ENCODE results near the gene CAMK4. TPM values are rescaled to one million over a fixed set of nuclear protein-coding genes. Genes with fewer than 3 reads are reported as not detected.
"Not testable (repeated sequence)": the region's sequence is repeated elsewhere in the genome, so short reads cannot be mapped to it uniquely, and the experiment has no call there.

The CAMK4 gene
- total and polyA plus RNA-seq, 9 donors = 4.6 to 7.5 (median 6.3) TPM

- no peak overlapping the region for H3K4me3 ChIP-seq (ENCODE audit: low read length)
- H3K36me3 ChIP-seq (ENCODE audit: control insufficient read depth, insufficient read depth, low read length) = no peaks in the 10 kb centered on the region
- DNase-seq = no peak
- no peaks in the 10 kb centered on the region for H3K9me3 ChIP-seq (replicated peaks; ENCODE audit: control insufficient read depth, low read depth, low read length)
- no peaks in the 10 kb centered on the region for H3K27me3 ChIP-seq (ENCODE audit: control insufficient read depth, insufficient read depth, low read length)
- 42% methylated on average over 1 of the region's 3 CpGs for WGBS (ENCODE audit: insufficient coverage)
- peaks cover 2% of the 10 kb centered on the region for H3K4me1 ChIP-seq (ENCODE audit: control insufficient read depth, insufficient read depth, low read length)
- no peak overlapping the region for H3K27ac ChIP-seq (ENCODE audit: low read length)
Measured at GRCh38 chr5:111254613-111255012, 30.4 kb downstream of the CAMK4 start.

- Histone ChIP-seq H3K4me3 (ENCODE audit: low read length) (no peak overlapping the region), H3K27ac (ENCODE audit: low read length) (no peak overlapping the region), H3K36me3 (ENCODE audit: control insufficient read depth, insufficient read depth, low read length) (no peaks in the 10 kb centered on the region), H3K27me3 (ENCODE audit: control insufficient read depth, insufficient read depth, low read length) (no peaks in the 10 kb centered on the region), H3K4me1 (ENCODE audit: control insufficient read depth, insufficient read depth, low read length) (peaks cover 2% of the 10 kb centered on the region), H3K9me3 (replicated peaks; ENCODE audit: control insufficient read depth, low read depth, low read length) (no peaks in the 10 kb centered on the region)
- DNase-seq = peak; percentile 21
- no CpG with 5 or more reads among the region's 1 CpG for WGBS (ENCODE audit: insufficient coverage)
Measured at GRCh38 chr5:111255169-111255568, 31.0 kb downstream of the CAMK4 start.

- no peak overlapping the region for H3K4me3 ChIP-seq (ENCODE audit: low read length)
- no peaks in the 10 kb centered on the region for H3K36me3 ChIP-seq (ENCODE audit: control insufficient read depth, insufficient read depth, low read length)
- H3K4me1 ChIP-seq (ENCODE audit: control insufficient read depth, insufficient read depth, low read length) = peaks cover 2% of the 10 kb centered on the region
- 100% methylated on average over 1 of the region's 1 CpG for WGBS (ENCODE audit: insufficient coverage)
- H3K9me3 ChIP-seq (replicated peaks; ENCODE audit: control insufficient read depth, low read depth, low read length) = no peaks in the 10 kb centered on the region
- H3K27me3 ChIP-seq (ENCODE audit: control insufficient read depth, insufficient read depth, low read length) = no peaks in the 10 kb centered on the region
- DNase-seq = no peak
- no peak overlapping the region for H3K27ac ChIP-seq (ENCODE audit: low read length)
Measured at GRCh38 chr5:111256128-111256527, 31.9 kb downstream of the CAMK4 start.

- not testable (repeated sequence) for DNase-seq; H3K4me1 ChIP-seq (ENCODE audit: control insufficient read depth, insufficient read depth, low read length); H3K36me3 ChIP-seq (ENCODE audit: control insufficient read depth, insufficient read depth, low read length); H3K27me3 ChIP-seq (ENCODE audit: control insufficient read depth, insufficient read depth, low read length); H3K27ac ChIP-seq (ENCODE audit: low read length); H3K9me3 ChIP-seq (replicated peaks; ENCODE audit: control insufficient read depth, low read depth, low read length); H3K4me3 ChIP-seq (ENCODE audit: low read length)
- no CpG with 5 or more reads among the region's 4 CpGs for WGBS (ENCODE audit: insufficient coverage)
Measured at GRCh38 chr5:111257610-111258009, 33.4 kb downstream of the CAMK4 start.

GRCh38 chr5:111259636-111260035, 35.5 kb downstream of the CAMK4 start:
- H3K27me3 ChIP-seq (ENCODE audit: control insufficient read depth, insufficient read depth, low read length) = no peaks in the 10 kb centered on the region
- DNase-seq = no peak
- no peak overlapping the region for H3K4me3 ChIP-seq (ENCODE audit: low read length)
- no peaks in the 10 kb centered on the region for H3K36me3 ChIP-seq (ENCODE audit: control insufficient read depth, insufficient read depth, low read length)
- no peak overlapping the region for H3K27ac ChIP-seq (ENCODE audit: low read length)
- WGBS (ENCODE audit: insufficient coverage) = no CpG with 5 or more reads among the region's 3 CpGs
- H3K4me1 ChIP-seq (ENCODE audit: control insufficient read depth, insufficient read depth, low read length) = peaks cover 2% of the 10 kb centered on the region
- H3K9me3 ChIP-seq (replicated peaks; ENCODE audit: control insufficient read depth, low read depth, low read length) = no peaks in the 10 kb centered on the region

GRCh38 chr5:111261610-111262009, 37.4 kb downstream of the CAMK4 start:
- 80% methylated on average over 1 of the region's 1 CpG for WGBS (ENCODE audit: insufficient coverage)
- H3K4me1 ChIP-seq (ENCODE audit: control insufficient read depth, insufficient read depth, low read length) = no peaks in the 10 kb centered on the region
- H3K4me3 ChIP-seq (ENCODE audit: low read length) = no peak overlapping the region
- DNase-seq = no peak
- H3K36me3 ChIP-seq (ENCODE audit: control insufficient read depth, insufficient read depth, low read length) = no peaks in the 10 kb centered on the region
- H3K9me3 ChIP-seq (replicated peaks; ENCODE audit: control insufficient read depth, low read depth, low read length) = no peaks in the 10 kb centered on the region
- no peaks in the 10 kb centered on the region for H3K27me3 ChIP-seq (ENCODE audit: control insufficient read depth, insufficient read depth, low read length)
- H3K27ac ChIP-seq (ENCODE audit: low read length) = no peak overlapping the region

- no peaks in the 10 kb centered on the region for H3K4me1 ChIP-seq (ENCODE audit: control insufficient read depth, insufficient read depth, low read length)
- H3K27me3 ChIP-seq (ENCODE audit: control insufficient read depth, insufficient read depth, low read length) = no peaks in the 10 kb centered on the region
- DNase-seq = no peak
- H3K9me3 ChIP-seq (replicated peaks; ENCODE audit: control insufficient read depth, low read depth, low read length) = no peaks in the 10 kb centered on the region
- WGBS (ENCODE audit: insufficient coverage) = no CpG with 5 or more reads among the region's 2 CpGs
- no peak overlapping the region for H3K27ac ChIP-seq (ENCODE audit: low read length)
- H3K36me3 ChIP-seq (ENCODE audit: control insufficient read depth, insufficient read depth, low read length) = no peaks in the 10 kb centered on the region
- no peak overlapping the region for H3K4me3 ChIP-seq (ENCODE audit: low read length)
Measured at GRCh38 chr5:111262153-111262552, 38.0 kb downstream of the CAMK4 start.

- Histone ChIP-seq H3K27me3 (ENCODE audit: control insufficient read depth, insufficient read depth, low read length) (no peaks in the 10 kb centered on the region), H3K9me3 (replicated peaks; ENCODE audit: control insufficient read depth, low read depth, low read length) (no peaks in the 10 kb centered on the region), H3K4me1 (ENCODE audit: control insufficient read depth, insufficient read depth, low read length) (no peaks in the 10 kb centered on the region), H3K36me3 (ENCODE audit: control insufficient read depth, insufficient read depth, low read length) (no peaks in the 10 kb centered on the region), H3K27ac (ENCODE audit: low read length) (no peak overlapping the region), H3K4me3 (ENCODE audit: low read length) (no peak overlapping the region)
- no peak for DNase-seq
- no CpG with 5 or more reads among the region's 1 CpG for WGBS (ENCODE audit: insufficient coverage)
Measured at GRCh38 chr5:111262815-111263214, 38.6 kb downstream of the CAMK4 start.

- DNase-seq = no peak
- H3K27me3 ChIP-seq (ENCODE audit: control insufficient read depth, insufficient read depth, low read length) = no peaks in the 10 kb centered on the region
- WGBS (ENCODE audit: insufficient coverage) = no CpG with 5 or more reads among the region's 2 CpGs
Measured at GRCh38 chr5:111266491-111266890, 42.3 kb downstream of the CAMK4 start.

GRCh38 chr5:111268300-111268699, 44.1 kb downstream of the CAMK4 start:
- H3K27me3 ChIP-seq (ENCODE audit: control insufficient read depth, insufficient read depth, low read length) = no peaks in the 10 kb centered on the region

More at GRCh38 chr5:111266491-111266890, 42.3 kb downstream of the CAMK4 start:
- H3K4me3 ChIP-seq (ENCODE audit: low read length) = no peak overlapping the region
- H3K9me3 ChIP-seq (replicated peaks; ENCODE audit: control insufficient read depth, low read depth, low read length) = no peaks in the 10 kb centered on the region
- H3K4me1 ChIP-seq (ENCODE audit: control insufficient read depth, insufficient read depth, low read length) = no peaks in the 10 kb centered on the region
- H3K36me3 ChIP-seq (ENCODE audit: control insufficient read depth, insufficient read depth, low read length) = no peaks in the 10 kb centered on the region
- no peak overlapping the region for H3K27ac ChIP-seq (ENCODE audit: low read length)

GRCh38 chr5:111271885-111272284, 47.7 kb downstream of the CAMK4 start:
- Histone ChIP-seq H3K4me1 (ENCODE audit: control insufficient read depth, insufficient read depth, low read length) (no peaks in the 10 kb centered on the region), H3K9me3 (replicated peaks; ENCODE audit: control insufficient read depth, low read depth, low read length) (no peaks in the 10 kb centered on the region), H3K36me3 (ENCODE audit: control insufficient read depth, insufficient read depth, low read length) (no peaks in the 10 kb centered on the region), H3K27me3 (ENCODE audit: control insufficient read depth, insufficient read depth, low read length) (no peaks in the 10 kb centered on the region), H3K4me3 (ENCODE audit: low read length) (no peak overlapping the region), H3K27ac (ENCODE audit: low read length) (no peak overlapping the region)
- WGBS (ENCODE audit: insufficient coverage) = no CpG with 5 or more reads among the region's 3 CpGs
- DNase-seq = no peak

More at GRCh38 chr5:111268300-111268699, 44.1 kb downstream of the CAMK4 start:
- Histone ChIP-seq H3K4me1 (ENCODE audit: control insufficient read depth, insufficient read depth, low read length) (no peaks in the 10 kb centered on the region), H3K4me3 (ENCODE audit: low read length) (no peak overlapping the region), H3K36me3 (ENCODE audit: control insufficient read depth, insufficient read depth, low read length) (no peaks in the 10 kb centered on the region), H3K9me3 (replicated peaks; ENCODE audit: control insufficient read depth, low read depth, low read length) (no peaks in the 10 kb centered on the region), H3K27ac (ENCODE audit: low read length) (no peak overlapping the region)
- peak; percentile 13 for DNase-seq

All from muscle of leg (tissue), 11 donors.